ENCODE results near the gene CTNNBIP1. TPM values are rescaled to one million over a fixed set of nuclear protein-coding genes. Genes with fewer than 3 reads are reported as not detected.

CTNNBIP1 gene
- total RNA-seq, 1 experiment from 2014 or later: 31.3 TPM

DNA sequence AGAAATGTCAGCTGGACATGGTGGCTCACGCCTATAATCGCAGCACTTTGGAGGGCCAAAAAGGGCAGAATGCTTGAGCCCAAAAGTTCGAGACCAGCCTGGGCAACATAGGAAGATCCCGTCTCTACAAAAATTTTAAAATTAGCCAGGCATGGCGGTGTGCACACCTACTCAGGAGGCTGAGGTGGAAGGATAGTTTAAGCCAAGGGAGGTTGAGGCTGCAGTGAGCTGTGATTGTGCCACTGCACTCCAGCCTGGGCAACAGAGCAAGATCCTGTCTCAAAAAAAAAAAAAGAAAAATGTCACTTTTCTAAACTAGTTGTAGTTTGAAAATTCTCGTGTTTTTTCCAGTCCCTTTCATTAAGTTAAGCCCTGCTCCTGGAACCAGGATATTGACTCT lies 95.5 kb downstream of the CTNNBIP1 start:
- Histone ChIP-seq H3K27ac (ENCODE audit: low read depth, low read length) (no peak overlapping the region), H4K20me1 (ENCODE audit: insufficient read depth) (peaks cover 5% of the 10 kb centered on the region; the same call in 1 of the 2 replicates), H3K79me2 (ENCODE audit: insufficient read depth, low read length) (peaks cover 87% of the 10 kb centered on the region), H2AFZ (ENCODE audit: low read depth, low read length, poor library complexity, severe bottlenecking) (no peak overlapping the region), H3K4me1 (ENCODE audit: control insufficient read depth in 1 of 2, insufficient read depth in 2 of 2, low read length in 2 of 2) (no peaks in the 10 kb centered on the region), H3K9me3 (ENCODE audit: control insufficient read depth in 1 of 2, insufficient read depth in 1 of 2, low read depth in 1 of 2, low read length in 2 of 2) (no peaks in the 10 kb centered on the region), H3K27me3 (ENCODE audit: insufficient read depth, low read length) (no peaks in the 10 kb centered on the region), H3K4me2 (ENCODE audit: low read length) (no peak overlapping the region), H3K9me2 (ENCODE audit: insufficient read depth) (no peaks in the 10 kb centered on the region), H3K4me3 (replicated peaks in 1 of 2; ENCODE audit: low read depth in 1 of 2, low read length in 2 of 2) (no peak overlapping the region), H3K36me3 (ENCODE audit: control insufficient read depth in 1 of 2, insufficient read depth in 2 of 2, low read length in 2 of 2) (no peaks in the 10 kb centered on the region), H3K9ac (ENCODE audit: low read length) (no peak overlapping the region)
- intact Hi-C loops (cut with micrococcal nuclease): no loop called here
- RAD21 ChIA-PET (ENCODE audit: low non-redundant PET in 1 of 2, low total read pairs in 2 of 2, uncharacterized antibody in 2 of 2, unreplicated experiment in 2 of 2): no interaction called here
- no peak for DNase-seq (ENCODE audit: low read depth, low spot score)
- ATAC-seq: no peak
- TF ChIP-seq, protein P1, sequence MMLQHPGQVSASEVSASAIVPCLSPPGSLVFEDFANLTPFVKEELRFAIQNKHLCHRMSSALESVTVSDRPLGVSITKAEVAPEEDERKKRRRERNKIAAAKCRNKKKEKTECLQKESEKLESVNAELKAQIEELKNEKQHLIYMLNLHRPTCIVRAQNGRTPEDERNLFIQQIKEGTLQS (IDR thresholded peaks at IDR 0.05): no peak
- TF ChIP-seq SIN3A (IDR thresholded peaks at IDR 0.05; ENCODE audit: low read depth): no peak
- no peak for TF ChIP-seq SRF (IDR thresholded peaks at IDR 0.05; ENCODE audit: low read depth)
- no peak for TF ChIP-seq CEBPB (IDR thresholded peaks at IDR 0.05; ENCODE audit: low read depth)
- no peak for TF ChIP-seq ZBTB33 (IDR thresholded peaks at IDR 0.05; ENCODE audit: extremely low read depth, insufficient replicate concordance, low read length)
- no peak for TF ChIP-seq FOSL1 (IDR thresholded peaks at IDR 0.05; ENCODE audit: low read depth)
- no peak for TF ChIP-seq ELF1 (IDR thresholded peaks at IDR 0.05; ENCODE audit: borderline replicate concordance, low read depth)
- no peak for TF ChIP-seq EZH2phosphoT487 (IDR thresholded peaks at IDR 0.05; ENCODE audit: borderline replicate concordance)
- TF ChIP-seq YY1 (IDR thresholded peaks at IDR 0.05; ENCODE audit: extremely low read depth, insufficient replicate concordance, low read depth, low read length): no peak
- TF ChIP-seq POLR2AphosphoS5 (IDR thresholded peaks at IDR 0.05; ENCODE audit: low read depth, low read length): no peak
- TF ChIP-seq JUND (IDR thresholded peaks at IDR 0.05): no peak
- TF ChIP-seq, protein P2, sequence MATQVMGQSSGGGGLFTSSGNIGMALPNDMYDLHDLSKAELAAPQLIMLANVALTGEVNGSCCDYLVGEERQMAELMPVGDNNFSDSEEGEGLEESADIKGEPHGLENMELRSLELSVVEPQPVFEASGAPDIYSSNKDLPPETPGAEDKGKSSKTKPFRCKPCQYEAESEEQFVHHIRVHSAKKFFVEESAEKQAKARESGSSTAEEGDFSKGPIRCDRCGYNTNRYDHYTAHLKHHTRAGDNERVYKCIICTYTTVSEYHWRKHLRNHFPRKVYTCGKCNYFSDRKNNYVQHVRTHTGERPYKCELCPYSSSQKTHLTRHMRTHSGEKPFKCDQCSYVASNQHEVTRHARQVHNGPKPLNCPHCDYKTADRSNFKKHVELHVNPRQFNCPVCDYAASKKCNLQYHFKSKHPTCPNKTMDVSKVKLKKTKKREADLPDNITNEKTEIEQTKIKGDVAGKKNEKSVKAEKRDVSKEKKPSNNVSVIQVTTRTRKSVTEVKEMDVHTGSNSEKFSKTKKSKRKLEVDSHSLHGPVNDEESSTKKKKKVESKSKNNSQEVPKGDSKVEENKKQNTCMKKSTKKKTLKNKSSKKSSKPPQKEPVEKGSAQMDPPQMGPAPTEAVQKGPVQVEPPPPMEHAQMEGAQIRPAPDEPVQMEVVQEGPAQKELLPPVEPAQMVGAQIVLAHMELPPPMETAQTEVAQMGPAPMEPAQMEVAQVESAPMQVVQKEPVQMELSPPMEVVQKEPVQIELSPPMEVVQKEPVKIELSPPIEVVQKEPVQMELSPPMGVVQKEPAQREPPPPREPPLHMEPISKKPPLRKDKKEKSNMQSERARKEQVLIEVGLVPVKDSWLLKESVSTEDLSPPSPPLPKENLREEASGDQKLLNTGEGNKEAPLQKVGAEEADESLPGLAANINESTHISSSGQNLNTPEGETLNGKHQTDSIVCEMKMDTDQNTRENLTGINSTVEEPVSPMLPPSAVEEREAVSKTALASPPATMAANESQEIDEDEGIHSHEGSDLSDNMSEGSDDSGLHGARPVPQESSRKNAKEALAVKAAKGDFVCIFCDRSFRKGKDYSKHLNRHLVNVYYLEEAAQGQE (IDR thresholded peaks at IDR 0.05; ENCODE audit: low read depth): no peak
- no peak for TF ChIP-seq EGR1 (IDR thresholded peaks at IDR 0.05; ENCODE audit: low read depth)
- POLR2A ChIA-PET: no interaction called here
- BruUV-seq (replicated peaks): no TSS peak
- CTCF ChIA-PET: no interaction called here

All from HCT116 (cell line).